KMS-11 (cell line): ENCODE data around the gene PAPPA2.

Experiments used
- H2AFZ ChIP-seq: fragments of 200-600 bp; sonication (generic); 2 replicates; pipeline ENCODE4 v1.6.1; 2016; ENCODE audit warnings: antibody characterized with exemption, mixed run types, low read depth
- H3K27ac ChIP-seq: fragments of 200-600 bp; sonication (generic); 2 replicates; pipeline ENCODE4 v1.6.1; 2016; ENCODE audit warnings: mild to moderate bottlenecking, mixed run types
- H3K27me3 ChIP-seq: fragments of 200-600 bp; sonication (generic); 2 replicates; pipeline ENCODE4 v1.6.1; 2017; ENCODE audit warnings: mild to moderate bottlenecking, low read depth, mixed run types, moderate library complexity; ENCODE audit not compliant: insufficient read depth
- H3K36me3 ChIP-seq: fragments of 200-600 bp; sonication (generic); 2 replicates; pipeline ENCODE4 v1.6.1; 2017; ENCODE audit warnings: mild to moderate bottlenecking, mixed run types; ENCODE audit not compliant: insufficient read depth
- H3K4me1 ChIP-seq: fragments of 200-600 bp; sonication (generic); 2 replicates; pipeline ENCODE4 v1.6.1; 2016; ENCODE audit warnings: mild to moderate bottlenecking, low read depth, mixed run types; ENCODE audit not compliant: poor library complexity, severe bottlenecking
- H3K4me2 ChIP-seq: fragments of 200-600 bp; sonication (generic); 2 replicates; pipeline ENCODE4 v1.7.0; 2016; ENCODE audit warnings: mild to moderate bottlenecking, mixed run types
- H3K4me3 ChIP-seq: fragments of 200-600 bp; sonication (generic); IDR thresholded peaks from 2 replicates; pipeline ENCODE4 v1.6.1; 2017; ENCODE audit warnings: low read depth, low read length, mixed read lengths; ENCODE audit not compliant: insufficient read depth
- H3K79me2 ChIP-seq: fragments of 200-600 bp; sonication (generic); 2 replicates; pipeline ENCODE4 v1.6.1; 2016; ENCODE audit warnings: low read depth, mixed run types; ENCODE audit not compliant: insufficient read depth
- H3K9ac ChIP-seq: fragments of 200-600 bp; sonication (generic); 2 replicates; pipeline ENCODE4 v1.6.1; 2016; ENCODE audit warnings: mild to moderate bottlenecking, mixed run types
- H4K20me1 ChIP-seq: fragments of 200-600 bp; sonication (generic); 2 replicates; pipeline ENCODE4 v1.6.1; 2016; ENCODE audit warnings: mild to moderate bottlenecking, mixed run types; ENCODE audit not compliant: insufficient read depth
- TF ChIP-seq, protein P1 (sequence below): fragments of 200-600 bp; sonication (generic); conservative IDR thresholded peaks from 2 replicates; pipeline ENCODE4 v1.6.1; 2017; ENCODE audit warnings: low read depth, mild to moderate bottlenecking, antibody characterized with exemption, low read length, moderate library complexity, mixed read lengths

PAPPA2 gene

DNA sequence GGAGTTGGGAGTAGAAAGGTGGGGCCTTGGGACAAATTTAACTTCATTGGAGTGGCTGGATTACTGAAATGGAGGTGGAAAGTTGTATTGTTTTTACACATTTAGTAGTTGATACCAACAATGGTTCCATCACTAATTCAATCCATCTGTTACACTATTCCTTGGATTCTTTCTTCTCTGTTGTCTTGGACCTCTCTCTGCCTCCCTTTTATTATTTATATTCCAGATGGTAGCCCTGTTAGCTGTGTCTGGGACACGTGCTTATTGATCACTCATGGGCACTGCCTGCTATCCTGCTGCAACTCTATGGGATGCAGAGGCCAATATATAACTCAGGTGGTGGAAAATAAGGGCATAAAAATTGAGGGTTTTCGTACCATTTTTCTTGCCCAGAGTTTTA is 346.3 kb downstream of the PAPPA2 start:
- TF ChIP-seq, protein P1, sequence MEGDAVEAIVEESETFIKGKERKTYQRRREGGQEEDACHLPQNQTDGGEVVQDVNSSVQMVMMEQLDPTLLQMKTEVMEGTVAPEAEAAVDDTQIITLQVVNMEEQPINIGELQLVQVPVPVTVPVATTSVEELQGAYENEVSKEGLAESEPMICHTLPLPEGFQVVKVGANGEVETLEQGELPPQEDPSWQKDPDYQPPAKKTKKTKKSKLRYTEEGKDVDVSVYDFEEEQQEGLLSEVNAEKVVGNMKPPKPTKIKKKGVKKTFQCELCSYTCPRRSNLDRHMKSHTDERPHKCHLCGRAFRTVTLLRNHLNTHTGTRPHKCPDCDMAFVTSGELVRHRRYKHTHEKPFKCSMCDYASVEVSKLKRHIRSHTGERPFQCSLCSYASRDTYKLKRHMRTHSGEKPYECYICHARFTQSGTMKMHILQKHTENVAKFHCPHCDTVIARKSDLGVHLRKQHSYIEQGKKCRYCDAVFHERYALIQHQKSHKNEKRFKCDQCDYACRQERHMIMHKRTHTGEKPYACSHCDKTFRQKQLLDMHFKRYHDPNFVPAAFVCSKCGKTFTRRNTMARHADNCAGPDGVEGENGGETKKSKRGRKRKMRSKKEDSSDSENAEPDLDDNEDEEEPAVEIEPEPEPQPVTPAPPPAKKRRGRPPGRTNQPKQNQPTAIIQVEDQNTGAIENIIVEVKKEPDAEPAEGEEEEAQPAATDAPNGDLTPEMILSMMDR, result no peak
- H3K4me2 ChIP-seq, result no peak overlapping the region
- H2AFZ ChIP-seq, result no peak overlapping the region
- H4K20me1 ChIP-seq, result no peaks in the 10 kb centered on the region
- H3K27me3 ChIP-seq, result no peaks in the 10 kb centered on the region
- H3K9ac ChIP-seq, result no peak overlapping the region
- no peak overlapping the region for H3K4me3 ChIP-seq
- H3K79me2 ChIP-seq, result no peaks in the 10 kb centered on the region
- H3K27ac ChIP-seq, result no peak overlapping the region
- H3K4me1 ChIP-seq, result peaks cover 1% of the 10 kb centered on the region
- H3K36me3 ChIP-seq, result no peaks in the 10 kb centered on the region

DNA sequence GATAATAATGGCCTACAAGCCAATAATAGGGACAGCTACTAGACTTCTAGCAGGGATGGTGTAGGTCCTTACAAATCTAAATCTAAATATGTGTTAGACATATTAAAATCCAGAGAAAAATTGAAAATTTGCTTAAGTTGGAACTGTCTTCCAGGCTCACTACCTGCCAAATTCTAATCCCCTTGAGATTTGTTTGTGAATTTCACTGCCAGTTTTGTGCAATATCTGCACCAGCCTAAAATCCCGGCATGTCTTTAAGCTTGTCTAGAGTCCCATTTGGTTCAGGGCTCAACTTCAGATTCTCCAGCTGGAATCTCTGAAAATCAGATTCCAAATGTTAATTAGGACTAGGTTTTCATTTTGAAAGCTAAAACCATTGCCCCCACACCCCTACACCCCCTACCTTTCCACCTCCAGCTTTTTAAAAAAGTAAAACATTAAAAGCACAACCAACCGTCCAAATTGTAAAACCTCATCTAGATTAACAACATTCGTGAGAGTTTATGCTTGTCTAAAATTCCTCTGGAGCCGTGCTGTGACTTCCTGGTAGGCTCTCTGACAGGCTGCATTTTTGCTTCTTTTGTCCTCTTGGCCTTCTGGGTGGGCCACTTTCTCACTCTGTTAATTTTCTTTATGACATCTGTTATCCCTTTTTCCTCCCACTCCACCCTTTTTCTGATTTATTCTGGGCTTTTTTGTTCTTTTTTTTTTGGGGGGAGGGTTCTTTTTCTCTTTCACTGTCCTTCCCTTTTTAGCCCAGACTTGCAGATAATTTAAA is 348.7 kb downstream of the PAPPA2 start:
- Histone ChIP-seq H4K20me1 (no peaks in the 10 kb centered on the region), H3K4me1 (peaks cover 9% of the 10 kb centered on the region), H3K36me3 (no peaks in the 10 kb centered on the region), H3K9ac (no peak overlapping the region), H3K4me3 (no peak overlapping the region), H3K27ac (no peak overlapping the region), H3K27me3 (no peaks in the 10 kb centered on the region), H3K4me2 (no peak overlapping the region), H3K79me2 (no peaks in the 10 kb centered on the region), H2AFZ (no peak overlapping the region)
- TF ChIP-seq, protein P1, result no peak

DNA sequence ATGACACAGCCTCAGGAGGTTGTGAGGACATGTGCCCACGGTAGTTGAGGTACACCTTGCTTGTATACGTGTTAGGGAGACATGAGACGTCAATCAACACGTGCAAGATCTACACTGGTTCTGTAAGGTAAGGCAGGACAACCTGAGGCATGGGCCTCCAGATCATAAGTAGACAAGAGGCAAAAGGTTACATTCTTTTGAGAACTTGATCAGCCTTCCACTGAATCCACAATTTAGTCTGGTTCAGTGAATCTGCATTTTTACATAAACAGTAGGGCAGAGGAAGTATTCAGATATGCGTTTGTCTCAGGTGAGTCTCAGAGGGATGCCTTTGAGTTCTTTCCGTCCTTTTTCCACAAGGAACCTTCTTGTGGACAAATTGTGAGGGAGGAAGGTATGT is 352.6 kb downstream of the PAPPA2 start:
- Histone ChIP-seq H3K36me3 (no peaks in the 10 kb centered on the region), H3K9ac (no peak overlapping the region), H3K4me3 (no peak overlapping the region), H3K4me1 (peaks cover 9% of the 10 kb centered on the region), H2AFZ (no peak overlapping the region), H4K20me1 (no peaks in the 10 kb centered on the region), H3K4me2 (no peak overlapping the region), H3K27me3 (no peaks in the 10 kb centered on the region), H3K27ac (no peak overlapping the region), H3K79me2 (no peaks in the 10 kb centered on the region)
- TF ChIP-seq, protein P1, result no peak

- no peak overlapping the region for H3K27ac ChIP-seq
- TF ChIP-seq, protein P1, result no peak
- no peaks in the 10 kb centered on the region for H3K36me3 ChIP-seq
- H3K9ac ChIP-seq, result no peak overlapping the region
- H4K20me1 ChIP-seq, result no peaks in the 10 kb centered on the region
- no peak overlapping the region for H3K4me3 ChIP-seq
- H3K79me2 ChIP-seq, result no peaks in the 10 kb centered on the region
- H2AFZ ChIP-seq, result no peak overlapping the region
- peaks cover 9% of the 10 kb centered on the region for H3K4me1 ChIP-seq
- H3K4me2 ChIP-seq, result no peak overlapping the region
- no peaks in the 10 kb centered on the region for H3K27me3 ChIP-seq
Observed at GRCh38 chr1:176816232-176816631, 353.3 kb downstream of the PAPPA2 start.
